CD4-positive, alpha-beta T cell treated with Interleukin-17A for 4 hours (primary cell): Measurements from ENCODE around the gene TMEM266.

Source experiments
- DNase-seq: peaks from one replicate; pipeline ENCODE4 v3.0.0-alpha.2; 2020; ENCODE audit warnings: mixed read lengths

Gene TMEM266

GRCh38 chr15:76135516-76135915, 75.7 kb downstream of the TMEM266 start:
- DNase-seq: no peak

DNA sequence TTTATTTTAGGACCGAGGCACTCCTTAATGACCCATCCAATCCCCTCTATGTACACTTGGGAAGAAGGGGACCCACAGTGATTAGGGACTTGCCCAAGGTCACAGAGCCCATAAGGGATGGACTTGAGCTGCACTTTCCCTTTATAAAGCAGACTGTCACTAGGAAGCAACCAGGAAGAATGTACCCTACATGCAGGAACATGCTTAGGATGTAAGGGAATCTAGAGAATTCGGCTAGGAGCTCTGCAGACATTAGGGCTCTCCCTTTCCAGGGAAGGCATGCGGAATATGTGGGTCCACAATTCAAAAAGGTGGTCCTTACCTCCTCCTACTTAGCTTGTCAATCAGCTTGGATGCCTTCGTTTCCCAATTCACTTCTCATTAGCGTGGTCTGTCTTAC, 78.7 kb downstream of the TMEM266 start:
- DNase-seq: no peak

GRCh38 chr15:76139368-76140073, 79.7 kb downstream of the TMEM266 start:
- DNase-seq: peak; percentile 71

GRCh38 chr15:76140074-76140464, 80.3 kb downstream of the TMEM266 start:
- DNase-seq: no peak

GRCh38 chr15:76146812-76147211, 87.0 kb downstream of the TMEM266 start:
- DNase-seq: no peak

DNA sequence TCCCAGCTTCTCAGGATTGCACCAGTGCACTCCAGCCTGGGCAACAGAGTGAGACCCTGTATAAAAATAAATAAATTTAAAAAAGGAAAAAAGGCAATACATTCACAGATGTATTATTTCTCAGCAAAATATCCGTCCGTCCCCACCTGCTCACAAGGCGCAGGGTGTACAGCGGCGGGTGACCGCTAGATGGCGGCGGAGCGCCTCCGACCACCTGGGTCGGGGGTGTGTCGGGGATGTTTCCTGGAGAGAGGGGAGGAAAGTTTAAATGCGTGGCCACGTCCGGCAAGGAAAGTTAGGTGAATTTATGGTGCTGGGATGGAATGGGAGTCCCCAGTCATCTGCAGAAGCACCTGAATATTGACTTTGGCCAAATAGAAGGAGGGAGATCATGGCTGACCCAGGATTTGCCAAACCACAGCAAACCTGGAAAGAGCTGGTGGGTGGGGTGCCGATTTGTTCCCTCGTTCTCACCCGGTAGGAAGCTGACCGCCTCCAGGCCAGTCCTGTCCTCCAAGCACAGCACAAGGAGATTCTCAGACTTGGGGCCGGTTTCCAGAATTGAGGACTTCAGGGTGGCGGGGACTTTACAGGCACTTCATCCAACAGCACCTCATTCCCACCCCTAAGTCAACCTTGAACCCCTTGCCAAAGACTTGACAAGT, 88.3 kb downstream of the TMEM266 start:
- DNase-seq: peak; percentile 72

DNA sequence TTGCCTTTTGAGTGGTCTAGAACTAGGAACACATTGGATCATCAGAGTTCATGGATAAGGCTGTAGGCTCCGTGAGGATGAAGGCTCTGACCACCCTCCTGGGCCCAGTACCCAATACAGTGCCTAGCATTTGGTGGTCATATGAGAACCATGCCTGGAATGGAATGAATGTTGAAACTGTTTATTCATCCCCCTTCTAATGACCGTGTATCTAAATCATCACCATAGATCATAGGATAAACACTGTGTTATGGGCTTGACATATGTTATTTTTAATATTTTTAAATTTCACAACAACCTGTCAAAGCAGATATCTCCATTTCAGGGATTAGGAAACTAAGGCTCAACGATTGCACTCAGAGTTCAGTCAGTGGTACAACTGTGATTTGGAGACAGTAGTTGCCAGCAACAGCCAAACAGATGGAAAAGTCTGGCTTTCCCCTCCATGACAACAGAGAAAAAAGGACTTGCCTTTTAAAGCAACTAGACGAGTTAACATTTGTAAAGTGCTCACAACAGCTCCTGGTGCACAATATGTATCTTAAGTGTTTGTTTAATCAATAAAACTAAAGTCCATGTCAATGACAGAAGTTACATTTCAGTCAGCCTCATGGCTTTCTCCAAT, 89.6 kb downstream of the TMEM266 start:
- DNase-seq: no peak

GRCh38 chr15:76150513-76150912, 90.7 kb downstream of the TMEM266 start:
- DNase-seq: no peak

- DNase-seq: peak; percentile 77
Observed at GRCh38 chr15:76150971-76151598, 91.3 kb downstream of the TMEM266 start.

GRCh38 chr15:76151599-76151974, 91.8 kb downstream of the TMEM266 start:
- DNase-seq: no peak

- DNase-seq: no peak
Observed at GRCh38 chr15:76152197-76152596, 92.4 kb downstream of the TMEM266 start.

- no peak for DNase-seq
Observed at GRCh38 chr15:76153241-76154197, 93.7 kb downstream of the TMEM266 start.

DNA sequence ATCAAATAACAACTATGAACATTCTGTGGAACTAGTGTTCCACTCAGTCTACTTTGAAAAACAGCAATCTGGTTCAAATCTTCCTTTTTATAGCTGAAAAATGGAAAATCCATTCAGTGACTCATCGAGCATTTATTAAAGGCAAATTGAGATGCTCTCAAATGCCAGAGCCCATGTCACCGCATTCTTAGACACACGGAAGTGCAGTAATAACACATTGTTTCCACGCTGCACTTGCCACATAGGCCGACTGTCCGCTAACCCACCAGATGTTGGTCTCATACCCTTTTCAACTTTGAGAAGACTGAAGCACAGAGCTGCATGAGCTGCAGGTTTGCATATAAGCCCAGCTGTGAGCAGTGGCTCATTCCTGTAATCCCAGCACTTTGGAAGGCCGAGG, 95.9 kb downstream of the TMEM266 start:
- no peak for DNase-seq

DNA sequence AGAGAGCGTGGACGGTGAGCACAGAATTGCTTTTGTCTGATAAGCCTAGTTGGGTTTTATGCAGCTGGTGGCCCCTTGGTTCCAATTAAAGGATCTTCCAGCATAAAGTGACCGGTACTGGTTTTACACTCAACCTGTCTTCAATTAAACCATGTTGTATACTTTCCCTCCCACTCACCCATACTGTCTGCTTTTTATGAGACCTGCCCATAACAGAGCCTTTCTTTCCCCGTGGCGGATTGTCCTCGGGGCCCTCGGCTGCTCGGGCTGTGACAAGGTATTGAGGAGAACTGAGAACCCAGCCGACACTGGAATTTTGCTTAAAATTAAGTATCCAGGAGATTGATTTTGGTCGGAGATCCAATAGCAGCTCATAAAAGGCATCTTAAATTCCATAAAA, 98.4 kb downstream of the TMEM266 start:
- DNase-seq: no peak

DNA sequence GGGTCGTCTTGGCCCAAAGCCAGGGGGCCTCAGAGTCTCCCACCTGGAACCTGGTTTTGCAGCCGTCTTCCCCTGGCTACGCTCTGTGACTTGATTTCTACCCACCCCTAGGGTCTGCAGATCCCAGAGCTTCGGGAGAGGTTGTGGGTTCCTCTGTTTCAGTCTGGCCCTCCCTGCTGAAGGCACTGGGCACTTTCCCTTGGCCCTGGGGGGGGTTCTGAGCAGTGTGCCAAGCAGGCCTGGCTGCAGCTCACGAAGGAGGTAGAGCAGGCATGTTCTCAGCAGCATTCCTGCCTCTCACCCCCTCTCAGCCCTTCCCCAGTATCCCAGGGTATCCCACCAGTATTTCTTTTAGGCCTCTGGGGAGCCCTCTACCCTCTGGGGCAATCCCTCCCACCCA, 99.0 kb downstream of the TMEM266 start:
- no peak for DNase-seq

DNA sequence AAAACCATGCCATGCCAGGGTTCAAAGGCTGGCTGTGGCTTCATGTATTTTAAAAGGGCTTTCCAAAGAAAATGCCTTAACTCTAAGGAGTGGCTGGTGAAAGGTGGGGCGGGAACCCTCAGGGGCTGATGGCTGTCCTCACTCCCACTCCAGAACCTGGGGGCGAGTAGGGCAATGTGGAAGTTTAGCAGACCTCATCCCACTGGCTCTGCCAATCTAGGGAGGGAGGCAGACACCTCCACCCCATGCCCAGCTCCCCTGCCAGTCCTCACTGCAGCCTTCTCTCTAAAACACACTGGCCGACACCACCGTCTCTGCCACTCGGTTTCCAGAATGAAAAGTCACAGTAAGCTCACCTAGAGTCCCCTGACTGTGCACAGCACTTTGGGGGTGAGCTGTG, 99.5 kb downstream of the TMEM266 start:
- no peak for DNase-seq

- no peak for DNase-seq
Observed at GRCh38 chr15:76160426-76161152, 100.8 kb downstream of the TMEM266 start.

DNA sequence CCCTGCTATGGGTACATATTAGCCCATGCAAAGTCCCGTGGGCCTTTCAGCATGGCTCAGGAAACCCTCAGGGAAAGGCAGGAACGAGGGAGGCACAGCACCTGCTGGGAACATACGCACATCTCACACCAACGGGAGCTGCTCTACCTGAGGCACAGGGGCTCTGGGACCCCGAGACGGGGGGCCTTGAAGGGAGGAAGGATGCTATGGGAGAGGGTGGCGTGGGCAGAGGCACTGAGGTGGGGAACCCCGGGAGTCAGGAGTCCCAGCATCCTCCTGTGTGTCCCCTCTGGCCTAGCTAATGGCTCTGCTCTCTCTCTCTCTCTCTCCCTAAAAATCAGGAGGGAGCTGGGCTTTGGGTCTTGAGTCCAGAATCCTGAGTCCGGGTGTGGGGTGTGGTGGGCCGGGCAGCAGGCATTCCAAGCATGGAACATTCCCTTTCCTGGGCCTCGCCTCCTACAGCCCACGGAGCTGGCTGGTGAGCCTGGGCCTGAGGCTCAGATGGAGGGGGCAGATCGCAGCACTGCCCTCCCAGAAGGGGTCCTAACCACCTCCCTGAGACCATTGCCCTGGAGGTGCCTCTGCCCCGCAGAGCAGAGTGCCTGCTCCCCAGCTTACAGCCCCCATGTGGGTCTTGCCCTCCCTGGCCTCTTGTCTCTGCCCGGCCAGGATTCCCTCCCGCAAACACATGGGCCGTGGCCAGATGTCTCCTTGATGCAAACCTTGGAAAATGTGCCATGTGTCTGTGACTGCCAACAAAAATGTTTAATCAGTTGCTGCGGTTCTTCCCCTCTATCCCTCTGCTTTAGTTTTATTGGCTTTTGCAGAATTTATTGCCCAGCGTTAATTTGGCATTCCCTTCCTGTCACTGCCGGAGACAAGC, 101.6 kb downstream of the TMEM266 start:
- DNase-seq: no peak

DNA sequence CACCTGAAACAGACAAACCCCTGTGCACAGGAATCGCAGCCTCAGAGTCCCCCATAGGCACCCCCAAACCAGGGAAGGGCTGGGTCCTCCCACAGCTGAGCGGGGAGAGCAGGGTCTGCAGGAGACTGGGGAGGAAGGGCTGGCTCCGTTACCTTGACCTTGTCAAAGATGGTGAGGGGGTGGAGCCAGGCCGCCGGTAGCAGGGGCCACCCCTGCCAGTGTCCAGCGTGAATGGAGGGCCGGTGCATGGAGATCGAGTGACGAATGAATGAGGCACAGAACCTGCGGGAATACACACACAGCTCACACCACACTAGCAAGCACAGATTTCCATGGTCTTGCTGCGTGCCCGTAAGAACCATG, 102.2 kb downstream of the TMEM266 start:
- no peak for DNase-seq

GRCh38 chr15:76162784-76163456, 103.1 kb downstream of the TMEM266 start:
- DNase-seq: no peak
